ENCODE data around the gene MAN1A1.

- TF ChIP-seq POLR2AphosphoS5 (IDR thresholded peaks at IDR 0.05) = peak in 1 of 4 donors; percentile 31
- no peak for TF ChIP-seq POLR2A (IDR thresholded peaks at IDR 0.05)
- no peak for TF ChIP-seq CTCF (IDR thresholded peaks at IDR 0.05)
- TF ChIP-seq EP300 (IDR thresholded peaks at IDR 0.05) = no peak
Observed at GRCh38 chr6:119347466-119348095, 2.0 kb downstream of the MAN1A1 start.

Data from sigmoid colon (tissue), 4 donors.